ENCODE measurements around the gene CNTN1.
"Not testable (repeated sequence)": the region's sequence is repeated elsewhere in the genome, so short reads cannot be mapped to it uniquely, and the experiment has no call there.

The CNTN1 gene

GRCh38 chr12:41055875-41056577, 363.8 kb downstream of the CNTN1 start:
- DNase-seq, result no peak

GRCh38 chr12:41058266-41058665, 366.0 kb downstream of the CNTN1 start:
- no peak for DNase-seq

DNA sequence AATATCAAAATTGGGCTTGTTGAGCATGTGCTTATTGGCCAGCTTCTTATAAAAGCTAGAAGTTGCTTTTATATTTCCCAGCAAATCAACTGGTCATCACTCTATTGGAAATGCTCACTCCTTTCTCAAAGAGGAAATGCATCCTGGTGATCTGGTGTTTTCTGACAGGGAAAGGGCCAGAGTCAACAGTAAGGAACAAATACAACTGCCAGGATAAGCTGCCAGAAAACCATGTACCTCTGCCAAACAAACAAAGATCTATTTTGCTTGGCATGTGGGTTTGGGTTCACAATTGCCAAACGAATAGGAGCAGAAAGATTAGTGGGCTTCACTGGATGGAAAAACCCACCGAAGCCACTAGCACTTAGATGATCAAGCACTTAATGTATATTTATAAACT, 369.0 kb downstream of the CNTN1 start:
- no peak for DNase-seq

GRCh38 chr12:41064411-41064810, 372.2 kb downstream of the CNTN1 start:
- no peak for DNase-seq

- no peak for DNase-seq
Measured at GRCh38 chr12:41067941-41068645, 375.9 kb downstream of the CNTN1 start.

GRCh38 chr12:41073633-41074472, 381.6 kb downstream of the CNTN1 start:
- no peak for DNase-seq

GRCh38 chr12:41074473-41074769, 382.2 kb downstream of the CNTN1 start:
- no peak for DNase-seq

GRCh38 chr12:41076114-41076513, 383.9 kb downstream of the CNTN1 start:
- DNase-seq, result no peak

GRCh38 chr12:41081241-41081640, 389.0 kb downstream of the CNTN1 start:
- DNase-seq, result not testable (repeated sequence)

DNA sequence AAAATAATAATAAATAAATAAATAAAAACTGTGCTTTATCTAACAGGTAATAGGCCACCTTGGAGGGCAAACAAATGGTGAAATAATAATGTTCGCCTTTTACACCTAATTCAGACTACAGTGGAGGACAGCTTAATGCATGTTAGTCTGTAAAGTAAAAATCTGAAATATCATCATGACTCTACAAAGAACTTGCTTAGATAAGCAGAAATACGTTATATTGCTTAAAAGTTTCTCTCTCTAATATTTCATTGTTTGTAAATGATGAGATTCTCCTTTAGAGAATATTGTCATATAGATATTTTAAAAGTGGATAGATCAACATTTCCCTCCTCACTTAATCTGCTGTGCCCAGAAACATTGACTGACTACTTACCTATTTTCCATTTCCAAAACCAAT, 397.2 kb downstream of the CNTN1 start:
- DNase-seq, result no peak

DNA sequence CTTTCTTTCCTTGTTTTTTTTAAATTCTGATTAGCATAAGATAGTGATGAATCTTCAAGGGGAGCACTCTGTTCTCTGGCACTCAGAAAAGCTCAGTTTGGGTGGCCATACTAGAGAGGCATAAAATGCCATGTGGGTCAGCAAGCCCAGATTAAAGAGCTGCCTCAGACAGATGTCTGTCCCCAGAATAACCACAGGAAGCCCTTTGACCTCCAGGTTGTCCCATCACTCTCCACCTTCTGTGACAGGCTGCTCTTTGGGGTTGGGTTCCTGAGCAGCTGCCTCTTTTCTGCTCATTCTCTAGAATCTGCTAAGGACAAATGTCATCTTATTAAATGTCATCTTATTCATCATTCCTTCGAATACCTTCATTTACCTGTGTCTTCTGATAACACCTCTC, 399.9 kb downstream of the CNTN1 start:
- no peak for DNase-seq

DNA sequence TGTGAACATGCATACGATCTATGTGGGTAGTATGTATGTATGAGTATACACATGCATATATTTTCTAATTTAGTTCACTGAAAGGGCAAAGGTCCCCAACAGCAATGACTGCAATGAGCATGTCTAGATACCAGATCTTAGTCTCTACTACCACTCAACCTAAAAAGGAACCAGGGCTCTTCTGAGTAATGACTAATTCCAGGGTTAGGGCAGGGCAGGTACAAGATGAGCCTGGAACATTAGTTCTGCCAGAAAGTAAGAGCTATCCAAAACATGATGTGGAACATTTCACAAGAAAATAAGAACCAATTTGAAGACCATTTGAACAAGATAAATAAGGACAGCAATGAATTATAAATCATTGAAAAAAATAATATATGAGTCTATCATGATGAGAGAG, 404.6 kb downstream of the CNTN1 start:
- DNase-seq, result no peak

- DNase-seq, result no peak
Measured at GRCh38 chr12:41100572-41100971, 408.3 kb downstream of the CNTN1 start.

DNA sequence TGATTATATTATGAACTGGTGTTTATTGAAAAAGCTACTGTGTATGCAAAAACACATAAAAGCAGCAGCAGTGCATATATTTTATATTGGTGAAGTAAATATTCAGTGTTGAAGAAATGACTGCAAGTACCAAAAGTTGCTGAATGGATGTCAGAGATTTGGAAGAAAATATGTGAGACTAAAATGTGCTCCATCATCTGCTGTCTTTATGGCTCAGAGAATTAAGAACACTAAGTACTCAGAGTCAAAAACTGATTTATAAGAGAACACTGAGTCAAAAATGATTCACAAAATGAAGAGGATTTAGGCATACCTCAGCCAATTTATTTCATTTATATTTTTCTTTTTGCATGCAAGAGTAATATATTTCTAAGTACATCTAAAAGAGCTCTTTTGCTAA, 409.6 kb downstream of the CNTN1 start:
- DNase-seq, result no peak

GRCh38 chr12:41103614-41104013, 411.4 kb downstream of the CNTN1 start:
- DNase-seq, result no peak

DNA sequence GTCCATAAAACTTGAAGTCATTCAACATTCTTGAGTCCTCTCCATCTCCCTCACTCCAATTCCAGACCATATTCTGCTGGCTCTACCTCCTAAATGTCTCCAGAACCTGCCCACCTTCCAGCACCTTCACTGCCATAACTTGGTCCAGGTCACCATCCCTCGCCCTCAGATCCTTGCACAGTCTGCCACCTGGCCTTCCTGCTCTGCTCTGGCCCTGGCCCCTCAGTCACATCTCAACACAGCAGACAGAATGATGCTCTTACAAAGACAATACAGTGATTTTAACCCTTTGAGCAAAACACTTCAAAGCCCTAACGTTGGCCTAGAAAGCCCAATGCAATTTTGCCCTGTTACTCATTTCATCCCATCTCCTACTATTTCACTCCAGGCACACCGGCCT, 414.1 kb downstream of the CNTN1 start:
- no peak for DNase-seq

DNA sequence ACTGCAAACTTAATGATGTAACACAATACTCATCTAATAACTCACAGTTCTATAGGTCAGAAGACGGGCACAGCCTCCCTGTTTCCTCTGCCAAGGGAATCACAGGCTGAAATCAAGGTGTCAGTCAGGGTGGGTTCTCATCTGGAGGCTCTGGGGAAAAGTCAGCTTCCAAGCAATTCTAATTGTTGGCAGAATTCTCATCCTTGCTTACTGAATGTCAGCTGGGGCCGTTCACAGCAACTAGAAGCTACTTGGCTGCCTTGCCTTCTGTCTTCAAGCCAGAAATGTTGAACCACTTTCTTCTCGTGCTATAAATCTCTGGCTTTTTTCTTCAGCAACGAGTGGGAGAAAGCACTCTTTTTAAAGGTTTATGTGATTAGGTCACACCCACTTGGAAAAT, 415.8 kb downstream of the CNTN1 start:
- DNase-seq, result no peak

DNA sequence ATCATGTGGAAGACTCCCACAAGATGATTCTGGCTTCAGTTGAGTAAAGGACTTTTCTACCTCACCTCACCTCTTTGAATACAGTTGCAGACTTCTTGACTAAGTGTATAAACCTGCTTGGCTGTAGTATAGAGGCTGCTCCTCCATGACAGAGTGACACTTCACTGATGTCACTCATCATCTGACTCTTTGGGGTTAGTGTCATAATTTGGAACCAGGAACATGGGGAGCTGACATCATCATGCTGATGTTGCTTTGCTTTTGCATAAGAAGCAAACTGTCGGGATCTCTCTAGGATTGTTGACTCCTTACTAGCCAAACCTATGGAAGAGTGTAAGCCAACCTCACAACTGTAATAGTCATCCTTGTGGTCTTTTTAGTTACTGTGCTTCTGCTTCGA, 420.7 kb downstream of the CNTN1 start:
- DNase-seq, result no peak

- no peak for DNase-seq
Measured at GRCh38 chr12:41120211-41120610, 428.0 kb downstream of the CNTN1 start.

- DNase-seq, result no peak
Measured at GRCh38 chr12:41121374-41121773, 429.1 kb downstream of the CNTN1 start.
